GM19452 (cell line): Measurements from ENCODE around the gene HSD3B7.
"Not testable (repeated sequence)": the region's sequence is repeated elsewhere in the genome, so short reads cannot be mapped to it uniquely, and the experiment has no call there.

Source experiments
- ATAC-seq: cut with Tn5 transposase; IDR thresholded peaks from one replicate; pipeline ENCODE4 v1.9.1; 2021; ENCODE audit not compliant: unreplicated experiment

HSD3B7 gene

DNA sequence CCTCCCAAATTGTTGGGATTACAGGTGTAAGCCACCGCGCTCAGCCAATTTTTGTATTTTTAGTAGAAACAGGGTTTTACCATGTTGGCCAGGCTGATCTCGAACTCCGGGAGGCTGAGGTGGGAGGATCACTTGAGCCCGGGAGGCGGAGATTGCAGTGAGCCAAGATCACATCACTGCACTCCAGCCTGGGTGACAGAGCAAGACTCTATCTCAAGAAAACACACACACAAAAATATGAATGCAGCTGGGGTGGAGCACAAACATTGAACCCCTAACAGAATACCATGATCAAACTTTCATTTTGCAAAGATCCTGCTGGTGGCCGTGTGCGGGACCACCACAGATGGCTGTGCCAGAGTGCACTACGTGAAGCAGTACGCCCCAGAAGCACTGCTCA, 32.7 kb downstream of the HSD3B7 start:
- ATAC-seq, result not testable (repeated sequence)

DNA sequence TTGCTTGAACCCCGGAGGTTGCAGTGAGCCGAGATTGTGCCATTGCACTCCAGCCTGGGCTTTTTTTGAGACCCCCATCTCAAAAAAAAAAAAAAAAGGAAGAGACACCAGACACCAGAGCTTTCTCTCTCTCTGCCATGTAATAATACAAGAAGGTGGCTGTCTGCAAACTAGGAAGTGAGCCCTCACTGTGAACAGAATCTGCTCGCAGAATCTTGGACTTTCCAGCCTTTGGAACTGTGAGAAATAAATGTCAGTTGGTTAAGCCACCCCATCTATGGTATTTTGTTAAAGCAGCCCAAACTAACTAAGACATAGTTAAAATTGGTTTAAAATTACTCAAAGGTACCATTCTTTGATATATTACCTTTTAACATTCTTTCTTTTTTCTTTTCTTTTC, 35.5 kb downstream of the HSD3B7 start:
- no peak for ATAC-seq

DNA sequence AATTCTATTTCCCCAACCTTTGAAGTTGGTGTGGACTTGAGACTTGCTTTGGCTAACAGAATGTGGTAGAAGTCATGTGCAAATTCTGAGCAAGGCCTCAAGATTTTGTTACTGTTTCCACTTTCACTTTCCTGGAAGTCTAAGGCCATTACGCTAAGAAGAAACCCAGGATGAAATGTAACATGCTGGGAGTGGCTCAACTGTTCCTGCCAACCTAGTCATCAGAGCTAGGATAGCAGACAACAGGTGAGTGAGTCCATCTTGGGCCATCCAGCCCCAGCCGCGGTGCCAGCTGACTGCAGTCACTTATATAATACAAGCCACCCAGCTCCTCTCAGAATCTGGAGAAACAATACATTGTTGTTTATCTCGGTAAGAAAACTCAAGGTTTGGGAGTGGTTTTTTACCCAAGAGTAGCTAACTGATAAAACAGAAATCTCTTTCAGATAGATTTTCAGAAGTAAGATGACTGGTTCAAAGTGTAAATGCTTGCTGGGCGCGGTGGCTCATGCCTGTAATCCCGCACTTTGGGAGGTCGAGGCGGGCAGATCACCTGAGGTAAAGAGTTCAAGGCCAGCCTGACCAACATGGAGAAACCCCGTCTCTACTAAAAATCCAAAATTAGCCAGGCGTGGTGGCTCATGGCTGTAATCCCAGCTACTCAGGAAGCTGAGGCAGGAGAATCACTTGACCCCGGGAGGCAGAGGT, 37.7 kb downstream of the HSD3B7 start:
- ATAC-seq, result no peak

DNA sequence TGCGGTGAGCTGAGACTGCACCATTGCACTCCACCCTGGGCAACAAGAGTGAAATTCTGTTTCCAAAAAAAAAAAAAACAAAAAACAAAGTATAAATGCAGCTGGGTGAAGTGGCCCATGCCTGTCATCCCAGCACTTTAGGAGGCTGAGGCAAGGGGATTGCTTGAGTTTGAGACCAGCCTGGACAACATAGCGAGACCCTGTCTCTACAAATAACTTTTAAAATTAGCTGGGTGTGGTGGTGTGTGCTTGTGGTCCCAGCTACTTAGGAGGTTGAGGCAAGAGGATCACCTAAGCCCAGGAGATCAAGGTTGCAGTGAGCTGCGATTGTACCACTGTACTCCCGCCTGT, 38.2 kb downstream of the HSD3B7 start:
- ATAC-seq, result no peak

DNA sequence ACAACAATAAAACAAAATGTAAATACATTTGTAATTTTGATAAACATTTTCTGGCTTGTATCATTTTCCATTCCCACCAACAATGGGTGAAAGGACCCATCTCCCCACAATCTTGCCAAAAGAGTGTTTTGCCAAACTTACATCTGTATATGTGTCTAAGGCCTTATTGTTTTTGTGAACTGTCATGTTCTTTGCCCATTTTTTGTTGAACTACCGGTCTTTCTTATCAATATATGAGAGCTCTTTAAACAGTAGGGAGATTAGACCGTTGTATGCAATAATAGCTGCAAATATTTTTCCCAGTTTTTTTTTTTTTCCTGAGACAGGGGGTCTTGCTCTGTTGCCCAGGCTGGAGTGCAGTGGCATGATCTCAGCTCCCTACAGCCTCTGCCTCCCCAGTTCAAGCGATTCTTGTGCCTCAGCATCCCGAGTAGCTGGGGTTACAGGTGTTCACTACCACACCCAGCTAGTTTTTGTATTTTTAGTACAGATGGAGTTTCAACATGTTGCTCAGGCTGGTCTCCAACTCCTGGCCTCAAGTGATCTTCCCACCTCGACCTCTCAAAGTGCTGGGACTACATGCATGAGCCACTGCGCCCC, 38.7 kb downstream of the HSD3B7 start:
- ATAC-seq, result no peak

DNA sequence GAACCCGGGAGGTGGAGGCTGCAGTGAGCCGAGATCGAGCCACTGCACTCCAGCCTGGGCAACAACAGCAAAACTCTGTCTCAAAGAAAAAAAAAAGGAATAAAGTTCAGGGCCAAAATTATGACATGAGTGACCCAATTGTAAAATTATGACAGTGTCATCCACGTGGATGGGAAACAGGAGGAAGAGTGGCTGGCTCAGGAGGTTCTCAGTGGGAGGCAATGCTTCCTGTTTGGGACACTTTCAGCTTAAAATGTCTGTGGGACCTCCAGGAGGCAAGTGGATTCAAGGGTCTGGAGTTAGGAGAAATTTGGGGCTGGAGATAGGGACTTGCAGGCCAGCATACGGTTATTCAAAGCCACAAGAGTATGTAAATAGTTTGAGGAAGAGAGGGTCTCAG, 40.3 kb downstream of the HSD3B7 start:
- ATAC-seq, result no peak

DNA sequence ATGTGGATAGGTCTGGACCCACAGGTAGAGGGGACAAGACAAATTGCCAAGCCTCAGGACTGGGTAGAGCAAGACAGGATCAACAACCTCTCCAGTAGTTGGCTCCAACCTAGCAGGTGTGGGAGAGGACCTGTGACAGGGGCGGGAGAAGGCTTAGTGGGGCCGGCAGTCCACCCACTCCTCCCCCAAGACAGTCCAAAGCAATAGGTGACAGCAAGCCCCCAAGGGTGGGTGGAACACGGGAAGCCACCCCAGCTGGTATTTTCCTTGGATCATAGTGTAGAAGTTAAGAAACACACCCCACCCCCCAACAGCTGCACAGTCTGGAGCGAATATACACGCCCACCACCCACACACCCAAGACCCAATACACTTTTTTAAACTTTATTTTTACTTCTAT, 44.3 kb downstream of the HSD3B7 start:
- ATAC-seq, result no peak

DNA sequence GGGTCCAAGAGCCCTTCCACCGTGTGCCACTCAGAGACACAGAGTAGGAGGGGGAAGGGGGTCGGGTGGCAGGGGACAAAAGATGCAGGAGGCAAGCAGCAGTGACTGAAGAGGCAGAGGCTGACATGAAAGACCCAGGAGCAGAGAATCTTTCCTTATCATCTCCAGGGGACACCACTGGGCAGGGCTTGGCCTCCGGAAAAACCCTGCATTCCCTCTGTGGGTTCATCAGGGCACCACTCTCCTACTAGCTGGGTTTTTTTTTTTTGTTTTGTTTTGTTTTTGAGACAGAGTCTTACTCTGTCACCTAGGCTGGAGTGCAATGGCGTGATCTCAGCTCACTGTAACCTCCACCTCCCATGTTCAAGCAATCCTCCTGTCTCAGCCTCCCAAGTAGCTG, 46.3 kb downstream of the HSD3B7 start:
- no peak for ATAC-seq

DNA sequence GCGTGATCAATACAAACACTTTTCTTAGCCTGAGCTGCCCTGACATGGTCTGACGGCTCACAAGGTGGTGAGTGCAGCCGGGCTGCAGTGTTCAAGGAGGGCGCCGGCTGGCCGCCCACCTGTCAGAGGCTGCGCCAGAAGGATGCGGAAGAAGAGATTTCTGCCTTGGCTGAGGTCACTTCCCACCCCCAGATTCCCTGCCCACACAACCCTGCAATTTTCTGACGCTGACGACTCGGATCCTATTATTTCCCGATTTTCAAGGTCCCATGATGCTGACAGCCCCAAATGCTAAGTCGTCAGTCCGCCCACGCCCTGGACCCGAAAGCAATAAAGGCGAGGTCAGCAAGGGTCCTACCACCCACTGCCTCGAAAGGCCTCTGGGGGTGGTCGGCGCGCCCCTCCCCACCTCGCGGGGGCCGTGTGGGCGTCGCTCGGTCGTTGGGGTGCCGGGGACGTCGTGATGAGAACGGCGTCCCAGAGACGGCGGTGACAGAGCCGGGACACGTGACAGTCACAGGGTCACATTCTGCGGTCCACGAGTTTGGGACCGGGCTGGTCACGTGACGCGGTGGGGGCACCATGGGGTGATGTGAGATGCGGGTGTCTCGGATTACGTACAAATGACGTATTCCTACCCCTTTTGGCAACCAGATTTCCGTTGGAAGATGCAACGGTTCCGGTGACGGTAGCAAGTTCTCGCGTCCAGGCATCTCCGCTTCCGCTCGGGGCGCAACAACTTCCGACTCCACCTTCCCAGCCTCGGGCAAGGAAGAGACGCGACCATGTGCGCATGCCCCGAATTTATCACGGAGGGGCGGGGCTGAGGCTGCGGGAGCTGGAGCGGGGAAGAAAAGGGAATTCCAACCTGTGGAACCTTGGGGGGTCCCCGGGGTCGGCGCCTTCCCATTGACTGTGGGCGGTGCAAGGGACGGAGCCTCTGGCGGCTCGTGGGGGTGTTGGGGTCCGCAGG, 48.0 kb downstream of the HSD3B7 start, which contains the start of gene STX4:
Gene STX4 (plus strand): TSS at position 823 of the 973 bp plus-strand sequence. CDS start 248 bp downstream, outside the sequence.
- peak; percentile 77 for ATAC-seq

DNA sequence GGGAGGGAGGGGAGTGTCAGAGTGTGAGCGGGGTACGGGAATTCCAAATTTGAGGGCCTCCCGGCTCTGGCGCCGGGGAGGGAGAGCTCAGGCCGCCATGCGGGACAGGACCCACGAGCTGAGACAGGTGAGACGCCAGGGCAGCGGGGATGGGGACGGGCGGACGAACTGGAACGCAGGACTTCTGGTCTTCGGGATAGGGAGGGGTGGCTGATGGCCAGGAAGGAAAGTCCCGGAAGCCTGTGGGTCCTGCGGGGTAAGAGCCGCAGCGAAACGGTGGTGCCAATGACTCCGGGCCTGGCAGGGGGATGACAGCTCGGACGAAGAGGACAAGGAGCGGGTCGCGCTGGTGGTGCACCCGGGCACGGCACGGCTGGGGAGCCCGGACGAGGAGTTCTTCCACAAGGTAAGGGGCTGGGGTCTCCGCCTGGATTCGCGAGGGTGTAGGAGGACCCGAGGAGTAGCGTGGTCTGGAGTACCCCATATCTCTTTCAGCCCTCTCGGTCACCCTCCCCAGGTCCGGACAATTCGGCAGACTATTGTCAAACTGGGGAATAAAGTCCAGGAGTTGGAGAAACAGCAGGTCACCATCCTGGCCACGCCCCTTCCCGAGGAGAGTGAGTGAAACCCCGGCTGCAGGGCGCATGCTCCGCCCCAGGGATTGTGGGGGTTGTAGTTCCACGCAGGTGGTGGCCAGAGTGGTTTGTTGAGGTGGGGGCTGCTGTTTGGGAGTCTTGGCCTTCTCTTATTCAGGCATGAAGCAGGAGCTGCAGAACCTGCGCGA, 48.9 kb downstream of the HSD3B7 start:
- ATAC-seq, result peak; percentile 45

DNA sequence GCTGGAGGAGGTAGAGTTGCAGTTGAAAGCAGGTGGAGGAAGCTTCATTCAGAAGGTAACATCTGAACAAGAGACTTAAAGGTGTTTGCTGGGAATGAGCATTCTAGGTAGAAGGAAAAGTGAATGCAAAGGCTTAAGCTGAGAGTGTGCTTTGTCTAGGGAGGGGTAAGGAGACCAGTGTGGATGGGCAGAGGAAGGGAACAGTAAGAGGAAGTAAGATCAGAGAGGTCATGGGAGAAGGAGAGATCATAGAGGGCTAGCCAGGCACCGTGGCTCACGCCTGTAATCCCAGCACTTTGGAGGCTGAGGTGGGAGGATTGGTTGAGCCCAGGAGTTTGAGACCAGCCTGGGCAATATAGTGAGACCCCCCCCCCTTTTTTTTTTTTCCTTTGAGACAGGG, 51.7 kb downstream of the HSD3B7 start:
- ATAC-seq, result no peak
